H9 (cell line): ENCODE results near the gene NEK7. TPM values are rescaled to one million over a fixed set of nuclear protein-coding genes. Genes with fewer than 3 reads are reported as not detected.

Source experiments
- DNase-seq: peaks from one replicate; pipeline ENCODE4 v3.0.0-alpha.2; 2017
- H2AFZ ChIP-seq: one replicate; pipeline ENCODE4 v1.6.1; 2013; ENCODE audit warnings: mild to moderate bottlenecking, low read length, control low read depth, moderate library complexity
- H2AK5ac ChIP-seq: 2 replicates; pipeline ENCODE4 v1.6.1; 2013; ENCODE audit warnings: low read length, control low read depth, mixed read lengths; ENCODE audit not compliant: insufficient read length
- H2BK120ac ChIP-seq: one replicate; pipeline ENCODE4 v1.6.1; 2013; ENCODE audit warnings: low read depth, mild to moderate bottlenecking, low read length, control low read depth, inconsistent platforms; ENCODE audit not compliant: poor library complexity, severe bottlenecking
- H2BK12ac ChIP-seq: 2 replicates; pipeline ENCODE4 v1.6.1; 2013; ENCODE audit warnings: low read length, control low read depth, mixed read lengths, low read depth; ENCODE audit not compliant: insufficient read length
- H2BK15ac ChIP-seq: 2 replicates; pipeline ENCODE4 v1.6.1; 2013; ENCODE audit warnings: low read depth, low read length, control low read depth
- H2BK20ac ChIP-seq: one replicate; pipeline ENCODE4 v1.6.1; 2013; ENCODE audit warnings: low read depth, mild to moderate bottlenecking, low read length, control low read depth, inconsistent platforms; ENCODE audit not compliant: poor library complexity, severe bottlenecking
- H2BK5ac ChIP-seq: 2 replicates; pipeline ENCODE4 v1.6.1; 2013; ENCODE audit warnings: low read length, control low read depth, mixed read lengths; ENCODE audit not compliant: insufficient read length
- H3K14ac ChIP-seq: 2 replicates; pipeline ENCODE4 v1.6.1; 2013; ENCODE audit warnings: low read length, control low read depth; ENCODE audit not compliant: insufficient read depth
- H3K18ac ChIP-seq: 2 replicates; pipeline ENCODE4 v1.6.1; 2013; ENCODE audit warnings: low read depth, mild to moderate bottlenecking, mixed read lengths, low read length, control low read depth; ENCODE audit not compliant: insufficient read length
- H3K23ac ChIP-seq: 2 replicates; pipeline ENCODE4 v1.6.1; 2013; ENCODE audit warnings: low read length, control low read depth, mixed read lengths, low read depth; ENCODE audit not compliant: insufficient read length
- H3K23me2 ChIP-seq: 2 replicates; pipeline ENCODE4 v1.6.1; 2013; ENCODE audit warnings: low read depth, mild to moderate bottlenecking, mixed read lengths, low read length, control low read depth; ENCODE audit not compliant: insufficient read length, poor library complexity, severe bottlenecking
- H3K27ac ChIP-seq: 2 replicates; pipeline ENCODE4 v1.5.1; 2013; ENCODE audit warnings: low read length, control low read depth, mixed read lengths, low read depth; ENCODE audit not compliant: insufficient read length
- H3K27me3 ChIP-seq: 2 replicates; pipeline ENCODE4 v1.6.1; 2013; ENCODE audit warnings: low read length, control low read depth, inconsistent platforms; ENCODE audit not compliant: insufficient read depth
- H3K4ac ChIP-seq: 2 replicates; pipeline ENCODE4 v1.6.1; 2013; ENCODE audit warnings: low read depth, mild to moderate bottlenecking, control low read depth, inconsistent platforms, low read length, moderate library complexity
- H3K4me1 ChIP-seq: 2 replicates; pipeline ENCODE4 v1.6.1; 2013; ENCODE audit warnings: low read length, control low read depth, inconsistent platforms; ENCODE audit not compliant: insufficient read depth
- H3K4me2 ChIP-seq: 2 replicates; pipeline ENCODE4 v1.6.1; 2013; ENCODE audit warnings: low read length, control low read depth, mixed read lengths; ENCODE audit not compliant: insufficient read length, insufficient read depth
- H3K56ac ChIP-seq: 2 replicates; pipeline ENCODE4 v1.6.1; 2013; ENCODE audit warnings: low read depth, mild to moderate bottlenecking, mixed read lengths, low read length, control low read depth; ENCODE audit not compliant: insufficient read length
- H3K79me1 ChIP-seq: 2 replicates; pipeline ENCODE4 v1.6.1; 2013; ENCODE audit warnings: low read depth, mild to moderate bottlenecking, moderate library complexity, low read length, control low read depth, inconsistent platforms; ENCODE audit not compliant: insufficient read depth, poor library complexity, severe bottlenecking
- H3K79me2 ChIP-seq: 2 replicates; pipeline ENCODE4 v1.6.1; 2013; ENCODE audit warnings: low read length, control low read depth, inconsistent platforms; ENCODE audit not compliant: insufficient read depth
- H3K9ac ChIP-seq: 2 replicates; pipeline ENCODE4 v1.6.1; 2013; ENCODE audit warnings: low read length, control low read depth, mixed read lengths; ENCODE audit not compliant: insufficient read length; ENCODE audit errors: extremely low read depth
- H3K9me3 ChIP-seq: one replicate; pipeline ENCODE4 v1.6.1; 2013; ENCODE audit warnings: low read depth, low read length, inconsistent platforms; ENCODE audit not compliant: control insufficient read depth
- H3T11ph ChIP-seq: one replicate; pipeline ENCODE4 v1.6.1; 2013; ENCODE audit warnings: mild to moderate bottlenecking, low read length, control low read depth, inconsistent platforms
- H4K20me1 ChIP-seq: one replicate; pipeline ENCODE4 v1.6.1; 2013; ENCODE audit not compliant: control insufficient read depth, insufficient read length, insufficient read depth
- H4K5ac ChIP-seq: 2 replicates; pipeline ENCODE4 v1.6.1; 2013; ENCODE audit warnings: low read depth, mild to moderate bottlenecking, mixed read lengths, low read length, control low read depth; ENCODE audit not compliant: insufficient read length
- H4K8ac ChIP-seq: replicated peaks from 2 replicates; pipeline ENCODE4 v1.6.1; 2013; ENCODE audit warnings: low read length, control low read depth, mixed read lengths, low read depth; ENCODE audit not compliant: insufficient read length
- H4K91ac ChIP-seq: 2 replicates; pipeline ENCODE4 v1.6.1; 2013; ENCODE audit warnings: low read depth, mild to moderate bottlenecking, moderate library complexity, mixed read lengths, low read length, control low read depth; ENCODE audit not compliant: insufficient read length
- H3K27ac Mint-ChIP-seq, 3 experiments: 2 replicates in 2 of 3; 3 replicates in 1 of 3; pipeline ENCODE4 v1.8.0; 2020 to 2021; ENCODE audit warnings: mixed read lengths in 3 of 3, mild to moderate bottlenecking in 1 of 3, moderate library complexity in 1 of 3
- H3K27me3 Mint-ChIP-seq: 2 replicates; pipeline ENCODE4 v1.8.0; 2021; ENCODE audit warnings: low read depth, mild to moderate bottlenecking, moderate library complexity, mixed read lengths
- H3K36me3 Mint-ChIP-seq, 3 experiments: 2 replicates in 2 of 3; 3 replicates in 1 of 3; pipeline ENCODE4 v1.8.0; 2020 to 2021; ENCODE audit warnings: low read depth in 3 of 3, mixed read lengths in 3 of 3; ENCODE audit not compliant: insufficient read depth in 1 of 3
- H3K4me1 Mint-ChIP-seq, 2 experiments: 2 replicates each; pipeline ENCODE4 v1.8.0; 2020; ENCODE audit warnings: mixed read lengths in 2 of 2
- H3K4me3 Mint-ChIP-seq, 2 experiments: 2 replicates in 1 of 2; 3 replicates in 1 of 2; pipeline ENCODE4 v1.8.0; 2020 to 2021; ENCODE audit warnings: mild to moderate bottlenecking in 2 of 2, mixed read lengths in 2 of 2, moderate library complexity in 1 of 2
- H3K9me3 Mint-ChIP-seq, 2 experiments: 2 replicates in 1 of 2; 3 replicates in 1 of 2; pipeline ENCODE4 v1.8.0; 2020; ENCODE audit warnings: mild to moderate bottlenecking in 2 of 2, mixed read lengths in 2 of 2, moderate library complexity in 1 of 2
- WGBS: extraction: QIAGEN DNeasy Blood & Tissue Kit; methylation state at CpG from one replicate; pipeline ENCODE4 v1.1.7; 2013; ENCODE audit warnings: missing lambda C conversion rate, low lambda C conversion rate, mixed read lengths; ENCODE audit not compliant: insufficient read length; ENCODE audit errors: extremely low coverage; 5-methylcytosine and 5-hydroxymethylcytosine counted together
- total RNA-seq: library from RNA; stranded (reverse); gene quantifications from 2 replicates; pipeline ENCODE4 v1.2.1, GENCODE V29; 2021
- TF ChIP-seq, protein P1 (sequence below): fragments of 200-600 bp; sonication (generic); conservative IDR thresholded peaks from 3 replicates; pipeline ENCODE4 v1.8.0; 2021; ENCODE audit warnings: antibody characterized with exemption, mild to moderate bottlenecking

NEK7 gene
- total RNA-seq, 1 experiment from 2014 or later, result 9.6 TPM

DNA sequence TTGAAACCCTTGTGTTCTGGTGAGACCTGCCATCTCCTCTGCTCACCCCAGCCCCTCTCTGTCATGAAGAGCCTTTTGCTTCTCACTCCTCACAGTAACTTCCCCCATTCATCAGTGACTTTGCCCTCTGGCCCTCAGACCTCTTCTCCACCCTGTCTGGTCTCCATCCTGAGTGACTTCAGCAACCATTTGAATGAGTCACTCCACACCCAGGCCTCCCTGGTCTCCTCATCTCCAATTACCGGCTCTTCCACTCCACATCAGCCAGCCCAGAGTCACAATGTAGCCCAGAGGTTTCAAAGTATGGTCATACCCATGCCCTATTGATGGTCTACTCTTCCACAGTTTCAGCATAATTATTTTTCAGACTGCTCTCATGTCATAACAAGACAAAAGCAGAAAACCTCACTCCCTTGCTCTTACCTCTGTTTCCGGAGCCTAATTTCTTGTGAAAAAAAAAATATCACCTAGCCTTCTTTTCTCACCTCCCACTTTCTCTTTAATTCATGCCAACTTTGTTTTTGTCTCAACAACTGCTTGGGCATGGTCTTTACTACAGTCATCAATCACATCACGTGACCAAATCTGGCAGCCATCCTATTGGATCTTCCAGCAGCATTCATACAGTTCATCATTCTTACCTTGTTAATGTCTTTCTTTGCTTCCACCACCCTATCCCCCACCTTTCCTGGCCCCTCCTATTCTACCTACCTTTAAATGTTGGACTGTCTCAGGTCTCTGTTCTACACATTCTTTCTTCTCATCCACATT, 35.6 kb upstream of the NEK7 start:
- Mint-ChIP-seq H3K27me3 (no peaks in the 10 kb centered on the region), H3K36me3 (no peaks in the 10 kb centered on the region), H3K4me1 (no peaks in the 10 kb centered on the region), H3K9me3 (no peaks in the 10 kb centered on the region), H3K27ac (no peak overlapping the region; a peak in 1 of 7 replicates), H3K4me3 (no peak overlapping the region)
- Histone ChIP-seq H2AFZ (no peak overlapping the region), H3K27me3 (no peaks in the 10 kb centered on the region), H3K79me1 (no peaks in the 10 kb centered on the region), H3K4ac (no peak overlapping the region), H4K20me1 (no peaks in the 10 kb centered on the region), H3K23ac (no peak overlapping the region), H3K14ac (no peak overlapping the region), H3K4me1 (no peaks in the 10 kb centered on the region), H3K18ac (no peak overlapping the region), H2BK20ac (no peak overlapping the region), H2BK12ac (no peak overlapping the region), H3K9me3 (no peaks in the 10 kb centered on the region), H2BK120ac (no peak overlapping the region), H3K79me2 (no peaks in the 10 kb centered on the region), H2BK15ac (no peak overlapping the region), H2BK5ac (no peak overlapping the region), H4K8ac (no peak overlapping the region), H2AK5ac (no peak overlapping the region), H3K27ac (no peak overlapping the region), H3K9ac (no peak overlapping the region), H4K5ac (no peak overlapping the region), H3K56ac (no peak overlapping the region), H3K23me2 (no peaks in the 10 kb centered on the region), H3T11ph (no peak overlapping the region), H4K91ac (no peak overlapping the region), H3K4me2 (no peak overlapping the region)
- no CpG with 5 or more reads among the region's 3 CpGs for WGBS
- no peak for DNase-seq
- TF ChIP-seq, protein P1, sequence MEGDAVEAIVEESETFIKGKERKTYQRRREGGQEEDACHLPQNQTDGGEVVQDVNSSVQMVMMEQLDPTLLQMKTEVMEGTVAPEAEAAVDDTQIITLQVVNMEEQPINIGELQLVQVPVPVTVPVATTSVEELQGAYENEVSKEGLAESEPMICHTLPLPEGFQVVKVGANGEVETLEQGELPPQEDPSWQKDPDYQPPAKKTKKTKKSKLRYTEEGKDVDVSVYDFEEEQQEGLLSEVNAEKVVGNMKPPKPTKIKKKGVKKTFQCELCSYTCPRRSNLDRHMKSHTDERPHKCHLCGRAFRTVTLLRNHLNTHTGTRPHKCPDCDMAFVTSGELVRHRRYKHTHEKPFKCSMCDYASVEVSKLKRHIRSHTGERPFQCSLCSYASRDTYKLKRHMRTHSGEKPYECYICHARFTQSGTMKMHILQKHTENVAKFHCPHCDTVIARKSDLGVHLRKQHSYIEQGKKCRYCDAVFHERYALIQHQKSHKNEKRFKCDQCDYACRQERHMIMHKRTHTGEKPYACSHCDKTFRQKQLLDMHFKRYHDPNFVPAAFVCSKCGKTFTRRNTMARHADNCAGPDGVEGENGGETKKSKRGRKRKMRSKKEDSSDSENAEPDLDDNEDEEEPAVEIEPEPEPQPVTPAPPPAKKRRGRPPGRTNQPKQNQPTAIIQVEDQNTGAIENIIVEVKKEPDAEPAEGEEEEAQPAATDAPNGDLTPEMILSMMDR, result no peak
